Measurements from ENCODE around the gene RAB43.

The RAB43 gene

DNA sequence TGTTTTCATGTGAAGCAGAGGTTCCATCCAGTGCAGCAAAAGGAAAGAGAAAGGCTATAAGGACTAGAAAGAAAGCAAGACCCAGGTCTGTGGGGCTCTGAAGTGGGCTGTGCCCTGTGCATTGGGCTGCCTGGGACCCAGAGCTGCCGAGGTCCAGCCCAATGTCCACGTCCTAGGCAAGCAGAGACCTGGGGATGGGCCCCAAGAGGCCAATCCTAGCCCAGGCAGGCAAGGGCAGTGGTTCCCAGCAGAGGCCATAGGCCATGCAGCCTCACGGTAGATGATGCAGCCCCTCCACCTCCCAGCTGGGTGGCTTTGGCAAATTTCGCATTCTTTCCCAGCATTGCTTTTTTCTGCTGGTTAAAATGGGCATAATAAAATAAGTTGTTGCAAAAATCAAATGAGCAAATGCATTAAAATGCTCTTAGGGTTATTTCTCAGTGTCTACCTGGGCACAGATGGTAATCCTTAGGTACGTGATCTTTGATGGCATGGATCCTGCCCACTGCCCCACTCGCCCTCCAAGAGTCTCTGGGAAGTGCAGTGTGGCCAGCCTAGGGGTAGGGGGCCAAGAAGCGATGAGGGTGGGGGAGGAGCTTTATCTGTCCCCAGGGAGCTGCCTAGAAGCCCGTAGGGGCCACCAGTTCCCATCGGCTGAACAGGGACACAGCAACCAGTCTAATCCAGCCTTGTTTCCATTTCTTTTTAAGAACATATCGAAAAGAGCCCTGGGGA lies 83.3 kb downstream of the RAB43 start:
- H3K27me3 Mint-ChIP-seq, result peaks cover 26% of the 10 kb centered on the region
- intact Hi-C loops (cut with micrococcal nuclease), result no loop called here
- no peak overlapping the region for H3K27ac Mint-ChIP-seq
- H3K36me3 Mint-ChIP-seq (ENCODE audit: low read depth), result no peaks in the 10 kb centered on the region
- H3K9me3 Mint-ChIP-seq, result no peaks in the 10 kb centered on the region
- H3K4me3 Mint-ChIP-seq, result no peak overlapping the region
- no peaks in the 10 kb centered on the region for H3K4me1 Mint-ChIP-seq (ENCODE audit: low read depth)

Data from dendritic cell treated with granulocyte-macrophage colony-stimulating factor and Interleukin-4, amounts not matched to agents 40 ng/mL and 50 ng/mL, for 4 days (primary cell).